Right atrium auricular region (tissue), 2 donors: Measurements from ENCODE around the gene JAKMIP2. TPM values are rescaled to one million over a fixed set of nuclear protein-coding genes. Genes with fewer than 3 reads are reported as not detected.

Source experiments
- DNase-seq: peaks from one replicate; pipeline ENCODE4 v3.0.0-alpha.2; 2019; ENCODE audit warnings: low spot score
- H3K27ac ChIP-seq, 2 donors: fragments of 200-600 bp; sonication (generic); 1 replicate in 1 of 2; 2 replicates in 1 of 2; pipeline ENCODE4 v1.5.1; 2016 to 2019
- H3K27me3 ChIP-seq, 2 donors: fragments of 200-600 bp; sonication (generic); one replicate each; pipeline versions ENCODE4 v1.5.1 to v1.6.0; 2017 to 2019
- H3K36me3 ChIP-seq: fragments of 200-600 bp; sonication (generic); one replicate; pipeline ENCODE4 v1.5.1; 2016
- H3K4me1 ChIP-seq, 2 donors: fragments of 200-600 bp; sonication (generic); one replicate each; pipeline versions ENCODE4 v1.5.1 to v1.6.0; 2017 to 2019
- H3K4me3 ChIP-seq, 2 donors: fragments of 200-600 bp; sonication (generic); 1 replicate in 1 of 2; 2 replicates in 1 of 2; pipeline ENCODE4 v1.5.1; 2017 to 2019; ENCODE audit warnings: mild to moderate bottlenecking in 1 of 2, moderate library complexity in 1 of 2
- H3K9me3 ChIP-seq, 2 donors: fragments of 200-600 bp; sonication (generic); one replicate each; pipeline ENCODE4 v1.5.1; 2019
- CTCF ChIP-seq, 2 donors: fragments of 200-600 bp; sonication (generic); IDR thresholded peaks; one replicate each; pipeline ENCODE4 v1.5.1; 2019; ENCODE audit warnings: antibody characterized with exemption in 2 of 2
- total RNA-seq, 2 donors: library from RNA; depleted of rRNA; stranded (reverse); fragments of >200 nt; gene quantifications; one replicate each; pipeline ENCODE4 v1.1.0, GENCODE V29; 2016

The JAKMIP2 gene
- total RNA-seq, 2 donors from 2014 or later = 0.16 to 0.33 TPM

GRCh38 chr5:147821766-147822165 lies 39.2 kb upstream of the JAKMIP2 start:
- TF ChIP-seq CTCF (IDR thresholded peaks at IDR 0.05) = no peak
- no peaks in the 10 kb centered on the region for H3K4me1 ChIP-seq
- no peak overlapping the region for H3K27ac ChIP-seq
- no peaks in the 10 kb centered on the region for H3K9me3 ChIP-seq
- H3K36me3 ChIP-seq = no peaks in the 10 kb centered on the region
- no peak overlapping the region for H3K4me3 ChIP-seq
- no peak for DNase-seq
- no peaks in the 10 kb centered on the region for H3K27me3 ChIP-seq

GRCh38 chr5:147819261-147819770 lies 36.8 kb upstream of the JAKMIP2 start:
- no peaks in the 10 kb centered on the region for H3K4me1 ChIP-seq
- peaks cover 0 to 6% of the 10 kb centered on the region in 2 donors for H3K9me3 ChIP-seq
- DNase-seq = no peak
- H3K27me3 ChIP-seq = no peaks in the 10 kb centered on the region
- no peak overlapping the region for H3K27ac ChIP-seq
- TF ChIP-seq CTCF (IDR thresholded peaks at IDR 0.05) = no peak
- no peaks in the 10 kb centered on the region for H3K36me3 ChIP-seq
- no peak overlapping the region for H3K4me3 ChIP-seq

GRCh38 chr5:147818290-147818689 lies 35.8 kb upstream of the JAKMIP2 start:
- DNase-seq = no peak
- Histone ChIP-seq H3K27ac (no peak overlapping the region), H3K4me1 (no peaks in the 10 kb centered on the region), H3K4me3 (no peak overlapping the region), H3K36me3 (no peaks in the 10 kb centered on the region), H3K9me3 (peaks cover 0 to 6% of the 10 kb centered on the region in 2 donors), H3K27me3 (no peaks in the 10 kb centered on the region)
- TF ChIP-seq CTCF (IDR thresholded peaks at IDR 0.05) = no peak

- no peak for DNase-seq
- peaks cover 0 to 6% of the 10 kb centered on the region in 2 donors for H3K9me3 ChIP-seq
- no peak overlapping the region for H3K27ac ChIP-seq
- H3K36me3 ChIP-seq = no peaks in the 10 kb centered on the region
- no peaks in the 10 kb centered on the region for H3K27me3 ChIP-seq
- H3K4me1 ChIP-seq = no peaks in the 10 kb centered on the region
- no peak for TF ChIP-seq CTCF (IDR thresholded peaks at IDR 0.05)
- H3K4me3 ChIP-seq = no peak overlapping the region
These were observed 31.2 kb upstream of the JAKMIP2 start for GRCh38 chr5:147813696-147814095.

- no peak for TF ChIP-seq CTCF (IDR thresholded peaks at IDR 0.05)
- H3K4me3 ChIP-seq = no peak overlapping the region
- no peak for DNase-seq
- H3K4me1 ChIP-seq = no peaks in the 10 kb centered on the region
- no peaks in the 10 kb centered on the region for H3K36me3 ChIP-seq
- H3K27ac ChIP-seq = no peak overlapping the region
- H3K27me3 ChIP-seq = no peaks in the 10 kb centered on the region
- H3K9me3 ChIP-seq = no peaks in the 10 kb centered on the region
These were observed 27.5 kb upstream of the JAKMIP2 start for GRCh38 chr5:147809830-147810666.
